Left kidney (tissue), 2 donors: ENCODE measurements around the gene C1orf87. TPM values are rescaled to one million over a fixed set of nuclear protein-coding genes. Genes with fewer than 3 reads are reported as not detected.

Experiments used
- DNase-seq: peaks from one replicate; pipeline ENCODE4 v3.0.0-alpha.2; 2013
- polyA plus RNA-seq: library from polyadenylated mRNA; unstranded; fragments of 120-200 nt; gene quantifications from one replicate; pipeline ENCODE4 v1.2.1, GENCODE V29; 2013; ENCODE audit not compliant: insufficient read length

Gene C1orf87
- polyA plus RNA-seq, 1 donor, result 0.28 TPM

DNA sequence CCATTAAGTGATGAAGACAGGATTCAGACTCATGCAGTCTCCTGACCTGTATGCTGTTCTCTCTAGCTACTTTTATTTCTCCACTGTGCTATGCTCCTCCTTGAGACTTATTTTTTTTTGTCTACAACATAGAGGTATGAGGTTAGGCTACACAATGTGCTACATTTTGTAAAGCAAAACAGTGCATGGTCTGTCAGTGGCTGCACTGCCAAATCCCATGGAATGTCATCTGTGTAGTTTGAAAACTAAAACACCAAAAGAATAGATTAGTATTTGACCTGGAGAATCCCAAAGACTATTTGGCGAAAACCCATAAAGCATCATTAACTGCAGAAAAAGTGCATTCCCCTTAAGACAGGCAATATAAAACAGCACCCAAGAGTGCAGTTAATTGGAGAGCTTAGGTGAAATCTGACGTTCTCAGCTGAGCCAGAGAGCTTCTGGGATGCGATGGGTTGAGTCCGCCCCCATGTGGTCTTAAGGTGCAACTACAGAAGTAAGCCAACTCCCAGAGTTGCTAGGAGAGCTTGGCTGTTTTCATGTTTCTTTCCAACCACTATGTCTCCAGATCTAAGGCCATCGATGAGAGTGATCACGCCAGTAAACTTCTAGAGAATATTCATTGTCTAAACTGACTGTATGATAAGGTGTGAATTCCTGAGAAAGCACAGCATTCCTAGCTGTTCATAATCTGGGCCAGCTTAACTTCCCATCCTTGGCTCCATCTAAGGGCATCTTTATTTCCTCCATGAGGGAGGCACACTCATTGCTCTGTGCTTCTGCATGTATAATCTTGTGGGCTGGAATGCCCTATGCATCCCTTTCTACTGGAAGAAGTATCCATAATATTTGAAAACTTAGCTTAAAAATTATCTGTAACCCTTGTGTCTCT lies 126.3 kb downstream of the C1orf87 start:
- DNase-seq, result peak; percentile 53

DNA sequence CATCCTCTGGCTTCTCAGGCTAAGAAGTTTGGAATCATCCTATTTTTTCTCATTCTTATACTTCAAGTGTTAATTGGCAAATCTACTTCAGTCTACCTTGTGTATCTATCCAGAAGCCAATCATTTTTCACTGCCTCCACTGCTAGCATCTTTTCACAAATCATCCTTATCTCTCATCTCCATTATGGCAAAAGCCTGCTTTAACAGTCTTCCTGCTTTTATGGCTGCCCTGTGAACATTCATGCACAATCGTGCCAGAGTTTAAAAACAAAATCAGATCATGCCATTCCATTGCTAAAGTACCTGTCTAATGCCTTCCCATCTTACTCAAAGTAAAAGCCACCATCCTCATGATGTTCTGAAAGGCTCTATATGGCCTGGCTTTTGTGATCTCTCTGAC lies 127.8 kb downstream of the C1orf87 start:
- no peak for DNase-seq

Other genes with a start within 250 kb of the C1orf87 start
- gene CYP2J2, start 147.0 kb downstream of the C1orf87 start, polyA plus RNA-seq, result 1.4 TPM